Measurements from ENCODE around the gene ITGAE.

ITGAE gene

DNA sequence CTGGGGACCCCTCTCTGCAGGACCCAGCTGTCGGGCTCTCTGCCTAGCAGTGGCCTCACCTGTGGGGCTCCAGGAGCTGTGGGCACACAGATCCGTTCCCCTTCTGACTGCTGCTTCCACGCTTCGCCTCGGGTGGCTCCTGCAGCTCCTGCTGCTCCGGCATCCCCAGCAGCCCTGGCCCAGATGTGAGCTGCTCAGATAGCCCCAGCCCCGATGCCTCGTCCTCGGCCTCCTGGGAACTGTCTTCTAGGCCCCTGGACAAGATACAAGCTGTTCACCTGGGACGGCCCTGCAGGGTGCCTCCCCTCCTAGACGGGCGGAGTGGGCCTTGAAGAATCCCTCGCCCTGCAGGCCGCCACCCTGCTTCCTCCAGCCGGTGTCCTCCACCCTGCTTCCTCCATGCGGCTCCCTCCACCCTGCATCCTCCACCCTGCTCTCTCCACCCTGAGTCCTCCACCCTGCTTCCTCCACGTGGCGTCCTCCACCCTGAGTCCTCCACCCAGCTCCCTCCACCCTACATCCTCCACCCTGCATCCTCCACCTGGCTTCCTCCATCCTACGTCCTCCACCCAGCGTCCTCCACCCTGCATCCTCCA is 121.4 kb downstream of the ITGAE start:
- DNase-seq = no peak
- H3K27me3 ChIP-seq (replicated peaks) = no peaks in the 10 kb centered on the region
- H3K36me3 ChIP-seq (replicated peaks) = no peaks in the 10 kb centered on the region
- no peak overlapping the region for H3K27ac ChIP-seq
- in situ Hi-C loops (cut with HindIII; ENCODE audit: low pct_ligation_motif_present, low sequenced_read_pairs) = no loop called here
- H3K4me3 ChIP-seq (ENCODE audit: low read depth, low read length) = no peak overlapping the region
- TF ChIP-seq, protein P1, sequence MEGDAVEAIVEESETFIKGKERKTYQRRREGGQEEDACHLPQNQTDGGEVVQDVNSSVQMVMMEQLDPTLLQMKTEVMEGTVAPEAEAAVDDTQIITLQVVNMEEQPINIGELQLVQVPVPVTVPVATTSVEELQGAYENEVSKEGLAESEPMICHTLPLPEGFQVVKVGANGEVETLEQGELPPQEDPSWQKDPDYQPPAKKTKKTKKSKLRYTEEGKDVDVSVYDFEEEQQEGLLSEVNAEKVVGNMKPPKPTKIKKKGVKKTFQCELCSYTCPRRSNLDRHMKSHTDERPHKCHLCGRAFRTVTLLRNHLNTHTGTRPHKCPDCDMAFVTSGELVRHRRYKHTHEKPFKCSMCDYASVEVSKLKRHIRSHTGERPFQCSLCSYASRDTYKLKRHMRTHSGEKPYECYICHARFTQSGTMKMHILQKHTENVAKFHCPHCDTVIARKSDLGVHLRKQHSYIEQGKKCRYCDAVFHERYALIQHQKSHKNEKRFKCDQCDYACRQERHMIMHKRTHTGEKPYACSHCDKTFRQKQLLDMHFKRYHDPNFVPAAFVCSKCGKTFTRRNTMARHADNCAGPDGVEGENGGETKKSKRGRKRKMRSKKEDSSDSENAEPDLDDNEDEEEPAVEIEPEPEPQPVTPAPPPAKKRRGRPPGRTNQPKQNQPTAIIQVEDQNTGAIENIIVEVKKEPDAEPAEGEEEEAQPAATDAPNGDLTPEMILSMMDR (IDR thresholded peaks at IDR 0.05; ENCODE audit: low read depth, low read length, missing control alignments) = no peak

DNA sequence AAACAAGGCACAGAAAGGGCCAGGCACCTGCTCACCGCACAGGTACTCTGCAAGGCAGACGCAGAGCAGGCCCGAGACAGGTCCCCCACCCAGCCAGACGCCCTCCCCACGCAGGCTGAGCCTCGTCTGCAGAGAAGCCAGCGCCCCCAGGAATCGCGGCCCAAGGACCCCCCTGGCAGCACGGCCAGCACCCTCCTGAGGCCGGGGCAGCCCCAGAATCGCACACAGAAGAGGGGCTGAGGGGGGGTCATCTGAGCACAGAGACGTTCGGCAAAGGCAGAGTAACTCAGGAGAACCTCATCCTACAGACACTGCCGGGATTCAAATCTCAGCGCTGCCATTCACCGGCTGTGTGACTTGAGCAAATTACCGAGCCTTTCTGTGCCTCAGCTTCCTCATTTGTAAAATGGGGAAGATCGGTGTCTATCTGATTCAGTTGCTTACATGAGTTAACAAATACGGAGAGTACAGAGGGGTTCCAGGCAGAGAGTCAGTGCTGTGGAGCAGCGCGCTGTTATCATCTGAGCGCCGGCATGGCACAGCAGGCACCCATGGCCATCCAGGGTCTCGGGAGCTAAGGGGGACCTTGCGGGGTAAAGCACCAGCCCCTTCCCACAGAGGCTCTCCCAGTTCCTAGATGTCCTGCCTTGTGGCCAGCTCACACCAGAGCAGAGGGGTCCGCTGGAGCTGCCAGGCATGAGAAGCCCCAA is 122.0 kb downstream of the ITGAE start:
- H3K4me3 ChIP-seq (ENCODE audit: low read depth, low read length) = no peak overlapping the region
- in situ Hi-C loops (cut with HindIII; ENCODE audit: low pct_ligation_motif_present, low sequenced_read_pairs) = no loop called here
- H3K27me3 ChIP-seq (replicated peaks) = no peaks in the 10 kb centered on the region
- TF ChIP-seq, protein P1 (IDR thresholded peaks at IDR 0.05; ENCODE audit: low read depth, low read length, missing control alignments) = no peak
- DNase-seq = no peak
- no peaks in the 10 kb centered on the region for H3K36me3 ChIP-seq (replicated peaks)
- H3K27ac ChIP-seq = no peak overlapping the region

DNA sequence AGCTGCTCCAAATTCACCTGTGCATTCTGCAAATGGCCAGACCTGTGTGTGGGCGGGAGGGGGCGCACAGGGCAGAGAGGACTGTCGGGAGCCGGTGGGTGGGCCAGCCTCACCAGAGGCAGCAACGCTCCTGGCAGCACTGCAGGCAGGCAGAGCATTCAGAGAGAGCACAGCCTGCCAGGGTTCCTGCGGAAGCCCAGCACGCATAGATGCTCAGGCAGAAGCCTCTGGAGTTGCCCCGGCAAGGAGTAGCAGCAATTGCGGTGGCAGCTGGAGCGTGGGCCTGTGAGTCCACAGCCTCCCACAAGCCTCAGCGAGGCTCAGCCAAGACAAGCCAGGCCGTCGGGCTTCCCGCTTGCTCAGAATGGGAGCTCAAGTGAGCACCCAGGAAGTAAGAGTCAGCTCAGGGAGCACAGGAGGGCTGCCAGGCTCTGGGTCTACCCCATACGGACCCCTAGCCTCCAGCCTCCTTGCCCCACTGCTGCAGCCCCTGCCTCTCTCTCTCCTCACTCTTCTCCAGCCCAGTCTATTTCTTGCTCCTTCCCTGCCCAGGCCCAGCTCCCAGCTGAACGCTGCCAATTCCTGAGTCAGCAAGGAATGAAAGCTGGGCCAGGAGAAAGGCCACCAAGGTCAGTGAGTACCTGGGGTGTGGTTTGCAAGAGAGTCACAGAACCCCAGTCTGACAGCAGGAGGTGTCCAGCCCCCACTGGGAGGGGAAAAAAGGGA is 122.7 kb downstream of the ITGAE start:
- TF ChIP-seq, protein P1 (IDR thresholded peaks at IDR 0.05; ENCODE audit: low read depth, low read length, missing control alignments) = no peak
- DNase-seq = no peak
- Histone ChIP-seq H3K27me3 (replicated peaks) (no peaks in the 10 kb centered on the region), H3K27ac (no peak overlapping the region), H3K4me3 (ENCODE audit: low read depth, low read length) (no peak overlapping the region), H3K36me3 (replicated peaks) (no peaks in the 10 kb centered on the region)
- in situ Hi-C loops (cut with HindIII; ENCODE audit: low pct_ligation_motif_present, low sequenced_read_pairs) = no loop called here

DNA sequence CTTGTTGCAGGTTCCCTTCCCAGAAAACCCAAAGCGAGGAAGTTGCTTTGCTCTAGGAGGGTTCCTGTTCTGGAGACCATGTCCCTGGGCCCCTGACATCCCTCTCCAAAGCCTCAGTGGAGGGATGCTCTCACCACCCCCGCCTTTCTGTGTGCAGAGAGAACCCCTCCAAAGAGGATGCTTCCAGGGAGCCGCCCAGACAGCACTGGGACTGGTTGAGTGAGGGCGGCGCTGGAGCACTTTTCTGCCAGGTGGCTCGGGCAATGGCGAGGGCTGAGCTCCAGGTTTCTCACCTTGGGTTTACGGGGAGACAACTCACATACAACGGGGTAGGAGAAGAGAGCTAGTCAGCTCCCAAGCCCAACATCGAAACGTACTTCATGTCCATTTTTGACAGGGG is 125.1 kb downstream of the ITGAE start:
- DNase-seq = no peak
- H3K27ac ChIP-seq = no peak overlapping the region
- in situ Hi-C loops (cut with HindIII; ENCODE audit: low pct_ligation_motif_present, low sequenced_read_pairs) = no loop called here
- no peak overlapping the region for H3K4me3 ChIP-seq (ENCODE audit: low read depth, low read length)
- H3K27me3 ChIP-seq (replicated peaks) = no peaks in the 10 kb centered on the region
- TF ChIP-seq, protein P1 (IDR thresholded peaks at IDR 0.05; ENCODE audit: low read depth, low read length, missing control alignments) = no peak
- H3K36me3 ChIP-seq (replicated peaks) = no peaks in the 10 kb centered on the region

DNA sequence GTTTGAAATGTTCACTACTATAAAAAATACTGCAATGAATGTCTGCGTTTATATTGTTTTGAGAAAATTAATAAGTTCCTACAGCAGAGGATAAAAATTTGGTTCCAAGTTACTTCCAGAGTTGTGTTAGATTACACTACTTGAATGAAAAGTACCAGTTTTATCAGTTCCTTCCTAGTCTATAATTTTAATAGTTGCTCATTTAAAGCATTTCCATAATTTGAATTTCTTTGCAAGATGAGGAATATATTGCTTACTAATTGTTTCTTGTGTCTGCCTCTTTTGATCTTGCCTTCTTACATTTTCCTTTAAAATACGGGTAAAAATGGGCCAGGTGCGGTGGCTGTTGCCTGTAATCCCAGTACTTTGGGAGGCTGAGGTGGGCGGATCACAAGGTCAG is 128.4 kb downstream of the ITGAE start:
- no peak overlapping the region for H3K4me3 ChIP-seq (ENCODE audit: low read depth, low read length)
- no peak for DNase-seq
- H3K36me3 ChIP-seq (replicated peaks) = no peaks in the 10 kb centered on the region
- in situ Hi-C loops (cut with HindIII; ENCODE audit: low pct_ligation_motif_present, low sequenced_read_pairs) = no loop called here
- H3K27me3 ChIP-seq (replicated peaks) = no peaks in the 10 kb centered on the region
- TF ChIP-seq, protein P1 (IDR thresholded peaks at IDR 0.05; ENCODE audit: low read depth, low read length, missing control alignments) = no peak
- H3K27ac ChIP-seq = no peak overlapping the region
